LoVo (cell line): ENCODE results near the gene FNDC3B.
"Not testable (repeated sequence)": the region's sequence is repeated elsewhere in the genome, so short reads cannot be mapped to it uniquely, and the experiment has no call there.

ENCODE experiments used
- DNase-seq: peaks from one replicate; pipeline ENCODE4 v3.0.0-alpha.2; 2016; ENCODE audit warnings: low spot score

Gene FNDC3B

DNA sequence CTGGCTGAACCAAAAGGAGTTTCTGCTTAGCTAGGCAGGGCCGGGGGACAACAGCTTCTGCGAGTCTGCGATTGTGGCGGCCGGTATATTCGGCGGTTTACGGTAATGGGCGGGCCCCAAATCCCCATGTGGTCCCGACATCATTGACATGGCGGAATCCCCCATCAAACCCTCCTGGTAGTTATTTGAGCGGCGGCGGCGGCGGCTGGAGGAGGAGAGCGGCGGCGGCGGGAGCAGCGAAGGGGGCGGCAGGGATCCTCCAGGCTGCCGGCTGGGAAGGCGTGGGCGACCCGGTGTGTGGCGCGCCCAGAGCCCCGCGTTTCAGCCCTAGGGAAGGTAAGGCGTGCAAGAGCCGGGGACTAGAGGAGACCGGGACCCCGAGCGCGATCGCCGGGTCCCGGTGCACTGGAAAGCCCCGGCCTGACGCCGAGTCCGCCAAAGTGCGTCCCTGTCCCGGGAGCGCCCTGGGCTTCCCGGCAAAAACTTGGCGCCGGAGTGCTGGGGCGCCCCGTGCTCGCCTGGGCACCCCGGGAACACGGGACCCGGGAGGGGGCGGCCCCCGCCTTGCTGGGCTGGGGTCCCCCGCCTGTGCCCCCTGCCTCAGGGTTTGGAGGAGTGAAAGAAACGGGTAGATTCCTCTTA lies at the start of gene FNDC3B:
Gene FNDC3B (plus strand): TSS at position 143 of the 642 bp plus-strand sequence. CDS start 72,902 bp downstream, outside the sequence.
- DNase-seq, result peak; percentile 90

GRCh38 chr3:171990239-171990638 lies 49.1 kb upstream of the FNDC3B start:
- DNase-seq, result not testable (repeated sequence)

GRCh38 chr3:171991166-171991565 lies 48.2 kb upstream of the FNDC3B start:
- DNase-seq, result no peak

DNA sequence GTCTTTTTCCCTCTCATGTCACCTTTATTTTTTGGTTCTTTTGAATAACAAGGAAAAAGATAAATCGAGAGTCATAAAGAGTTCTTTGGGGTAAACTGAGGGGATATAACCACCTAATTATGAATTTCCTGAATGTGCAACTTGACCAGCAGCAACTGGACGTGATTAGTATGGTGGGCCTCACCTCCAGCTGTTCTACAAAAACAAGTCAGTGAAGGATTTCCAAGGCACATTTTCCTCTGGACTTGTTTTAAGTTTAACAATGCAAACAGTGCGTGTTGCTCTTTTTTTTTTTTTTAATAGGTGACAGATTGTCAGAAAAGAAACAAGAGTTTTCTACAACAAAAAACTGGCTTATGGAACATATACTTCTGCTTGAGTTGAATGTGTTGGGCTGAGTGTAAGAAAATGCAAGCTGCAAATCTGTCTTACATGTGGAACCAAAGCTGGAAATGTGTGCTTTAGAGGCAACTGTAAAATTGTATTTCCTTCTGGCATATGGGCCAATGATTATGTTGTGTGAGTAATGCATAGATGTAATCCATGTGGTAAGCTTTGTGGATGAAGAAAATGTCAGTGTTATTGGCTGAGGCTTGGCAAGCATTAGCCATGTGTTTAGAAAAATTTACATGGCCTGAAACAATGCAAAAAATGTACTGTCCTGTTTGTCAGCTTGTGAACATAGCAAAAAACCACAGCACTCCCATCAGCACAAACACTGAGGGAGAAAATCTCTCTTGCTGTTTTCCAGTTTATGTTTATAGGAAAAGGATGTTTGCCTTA lies 44.5 kb upstream of the FNDC3B start:
- no peak for DNase-seq

DNA sequence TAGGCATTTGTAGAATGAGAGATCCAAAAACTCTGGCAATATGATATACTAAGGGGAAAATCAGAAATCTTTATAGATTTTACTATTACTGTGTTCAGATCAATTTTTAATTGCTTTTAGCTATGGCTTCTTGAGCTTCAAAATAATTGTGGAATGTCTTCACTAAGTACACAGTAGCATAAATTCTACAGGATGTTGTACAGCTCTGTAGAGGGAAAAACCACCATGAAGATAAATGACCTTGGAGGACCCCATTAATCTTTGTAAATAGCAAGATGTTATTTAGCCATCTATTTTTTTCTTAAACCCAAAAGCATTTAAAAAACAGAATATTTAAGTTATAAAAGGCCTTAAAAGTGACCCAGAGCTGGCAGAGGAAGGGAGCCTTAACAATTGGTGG lies 43.9 kb upstream of the FNDC3B start:
- DNase-seq, result no peak

- no peak for DNase-seq
These were observed 43.1 kb upstream of the FNDC3B start for GRCh38 chr3:171996178-171996817.

DNA sequence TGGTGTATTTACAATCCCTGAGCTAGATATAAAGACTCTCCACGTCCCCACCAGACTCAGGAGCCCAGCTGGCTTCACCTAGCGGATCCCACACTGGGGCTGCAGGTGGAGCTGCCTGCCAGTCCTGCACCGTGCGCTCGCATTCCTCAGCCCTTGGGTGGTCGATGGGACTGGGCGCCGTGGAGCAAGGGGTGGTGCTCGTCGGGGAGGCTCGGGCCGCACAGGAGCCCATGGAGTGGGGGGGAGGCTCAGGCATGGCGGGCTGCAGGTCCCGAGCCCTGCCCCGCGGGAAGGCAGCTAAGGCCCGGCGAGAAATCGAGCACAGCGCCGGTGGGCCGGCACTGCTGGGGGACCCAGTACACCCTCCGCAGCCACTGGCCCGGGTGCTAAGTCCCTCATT lies 40.6 kb upstream of the FNDC3B start:
- not testable (repeated sequence) for DNase-seq

DNA sequence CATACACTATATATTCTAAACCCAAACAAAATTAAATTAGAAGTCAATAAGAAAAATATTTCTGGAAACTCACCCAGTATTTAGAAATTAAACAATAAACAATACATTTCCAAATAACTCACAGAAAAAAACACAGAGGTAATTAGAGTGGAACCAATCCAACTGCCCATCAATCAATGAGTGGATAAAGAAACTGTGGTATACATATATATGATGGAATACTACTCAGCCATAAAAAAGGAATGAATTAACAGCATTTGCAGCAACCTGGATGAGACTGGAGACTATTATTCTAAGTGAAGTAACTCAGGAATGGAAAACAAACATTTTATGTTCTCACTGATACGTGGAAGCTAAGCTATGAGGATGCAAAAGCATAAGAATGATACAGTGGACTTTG lies 37.8 kb upstream of the FNDC3B start:
- not testable (repeated sequence) for DNase-seq

GRCh38 chr3:172002512-172003078 lies 36.8 kb upstream of the FNDC3B start:
- DNase-seq, result peak; percentile 2

- no peak for DNase-seq
These were observed 36.2 kb upstream of the FNDC3B start for GRCh38 chr3:172003146-172003545.

GRCh38 chr3:172007065-172007370 lies 32.4 kb upstream of the FNDC3B start:
- DNase-seq, result no peak

DNA sequence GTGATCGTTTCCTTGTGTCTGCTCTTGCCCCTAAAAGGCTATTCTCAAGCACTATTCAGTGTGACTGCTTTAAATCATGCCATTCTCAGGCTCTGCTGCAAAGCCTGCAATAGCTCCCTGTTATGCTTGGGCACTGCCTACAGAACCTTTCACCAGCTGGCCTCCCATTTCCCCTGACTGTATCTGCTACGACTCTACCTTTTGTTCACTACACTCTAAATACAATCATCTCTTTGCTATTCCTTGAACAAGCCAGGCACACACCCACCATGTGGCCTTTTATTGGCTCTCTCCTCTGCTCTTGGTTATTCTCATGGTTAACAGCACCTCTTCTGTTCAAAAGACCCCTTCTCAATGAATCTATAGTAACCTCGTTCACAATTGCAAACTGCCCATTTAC lies 29.6 kb upstream of the FNDC3B start:
- DNase-seq, result no peak

GRCh38 chr3:172012775-172013174 lies 26.6 kb upstream of the FNDC3B start:
- DNase-seq, result no peak

- DNase-seq, result no peak
These were observed 25.2 kb upstream of the FNDC3B start for GRCh38 chr3:172014145-172014544.

GRCh38 chr3:172018364-172018763 lies 21.0 kb upstream of the FNDC3B start:
- no peak for DNase-seq

GRCh38 chr3:172020763-172021162 lies 18.6 kb upstream of the FNDC3B start:
- no peak for DNase-seq

DNA sequence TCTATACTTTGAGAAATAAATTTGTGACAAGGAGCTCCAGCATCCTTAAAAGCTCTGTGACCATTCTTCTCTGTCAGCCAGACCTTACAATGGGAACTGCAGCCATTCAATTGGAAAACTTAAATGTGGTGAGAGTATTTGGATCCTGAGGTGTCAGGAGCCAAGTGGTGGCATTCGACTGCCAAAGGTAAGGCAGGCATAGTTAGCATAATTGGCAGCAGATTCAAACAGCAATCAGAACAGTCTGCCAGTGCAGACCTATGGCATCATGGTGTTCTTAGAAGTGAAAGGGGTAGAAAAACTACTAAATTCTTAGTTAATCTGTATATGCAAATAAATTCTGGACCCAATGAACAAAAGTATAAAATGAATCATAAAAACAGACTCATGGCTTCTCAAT lies 18.2 kb upstream of the FNDC3B start:
- DNase-seq, result no peak

DNA sequence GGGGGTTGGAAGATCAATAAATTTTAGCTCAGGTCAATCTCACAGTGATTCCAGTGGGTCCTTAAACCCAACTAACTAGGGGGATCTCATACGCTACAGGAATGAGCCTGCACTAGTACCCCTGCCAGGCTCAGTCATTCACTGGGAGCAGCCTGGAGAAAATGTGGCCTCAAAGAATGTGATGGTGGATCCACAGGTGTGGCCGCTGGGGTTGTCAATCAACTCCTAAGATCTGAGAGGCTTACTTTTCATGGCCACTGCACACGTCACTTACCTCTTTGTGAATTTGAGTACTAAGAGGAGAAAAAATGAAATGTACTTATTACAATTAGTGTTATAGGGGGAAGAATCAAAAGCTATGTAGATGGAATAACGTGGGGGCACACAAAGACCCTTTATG lies 17.5 kb upstream of the FNDC3B start:
- DNase-seq, result no peak

- no peak for DNase-seq
These were observed 15.5 kb upstream of the FNDC3B start for GRCh38 chr3:172023915-172024314.

DNA sequence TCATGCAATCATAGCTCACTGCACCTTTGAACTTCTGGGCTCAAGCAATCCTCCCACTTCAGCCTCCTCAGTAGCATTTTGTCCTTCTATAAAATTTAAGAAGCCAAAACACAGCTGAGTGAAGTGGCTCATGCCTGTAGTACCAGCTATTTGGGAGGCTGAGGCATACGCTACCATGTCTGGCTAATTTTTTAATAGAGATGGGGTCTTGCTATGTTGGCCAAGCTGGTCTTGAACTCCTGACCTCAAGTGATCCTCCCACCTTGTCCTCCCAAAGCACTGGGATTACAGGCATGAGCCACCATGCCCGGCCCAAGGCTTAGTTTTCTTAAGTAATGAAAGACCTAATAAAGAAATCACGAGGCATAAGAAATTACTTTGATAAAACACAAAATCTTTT lies 14.7 kb upstream of the FNDC3B start:
- DNase-seq, result no peak

GRCh38 chr3:172029425-172030098 lies 9.8 kb upstream of the FNDC3B start:
- no peak for DNase-seq

GRCh38 chr3:172030181-172030580 lies 9.2 kb upstream of the FNDC3B start:
- no peak for DNase-seq
